Measurements from ENCODE around the gene UTF1. TPM values are rescaled to one million over a fixed set of nuclear protein-coding genes. Genes with fewer than 3 reads are reported as not detected.
A peak's percentile ranks its signal among the peaks of the same experiment; 100 is the strongest.

The UTF1 gene
- total RNA-seq, 1 donor from 2014 or later: not detected

- Histone ChIP-seq H3K4me1 (peaks cover 7% of the 10 kb centered on the region), H3K4me2 (no peak overlapping the region), H3K4me3 (no peak overlapping the region), H3K27me3 (no peaks in the 10 kb centered on the region), H3K9ac (no peak overlapping the region), H3K9me3 (ENCODE audit: low read depth) (no peaks in the 10 kb centered on the region), H3K36me3 (no peaks in the 10 kb centered on the region), H4K20me1 (ENCODE audit: low read depth) (no peaks in the 10 kb centered on the region), H3K27ac (no peak overlapping the region), H3K79me2 (ENCODE audit: low read depth) (no peaks in the 10 kb centered on the region), H3F3A (ENCODE audit: low read depth) (peaks cover 4% of the 10 kb centered on the region), H2AFZ (replicated peaks) (no peak overlapping the region)
- Mint-ChIP-seq H3K4me1 (peaks cover 6% of the 10 kb centered on the region), H3K9me3 (no peaks in the 10 kb centered on the region), H3K4me3 (no peak overlapping the region), H3K27ac (no peak overlapping the region), H3K27me3 (ENCODE audit: insufficient read depth, low read depth) (peaks cover 5% of the 10 kb centered on the region), H3K36me3 (peaks cover 7% of the 10 kb centered on the region)
- DNase-seq (ENCODE audit: low spot score): no peak
- no peak for TF ChIP-seq EZH2phosphoT487 (IDR thresholded peaks at IDR 0.05)
- TF ChIP-seq, protein P1, sequence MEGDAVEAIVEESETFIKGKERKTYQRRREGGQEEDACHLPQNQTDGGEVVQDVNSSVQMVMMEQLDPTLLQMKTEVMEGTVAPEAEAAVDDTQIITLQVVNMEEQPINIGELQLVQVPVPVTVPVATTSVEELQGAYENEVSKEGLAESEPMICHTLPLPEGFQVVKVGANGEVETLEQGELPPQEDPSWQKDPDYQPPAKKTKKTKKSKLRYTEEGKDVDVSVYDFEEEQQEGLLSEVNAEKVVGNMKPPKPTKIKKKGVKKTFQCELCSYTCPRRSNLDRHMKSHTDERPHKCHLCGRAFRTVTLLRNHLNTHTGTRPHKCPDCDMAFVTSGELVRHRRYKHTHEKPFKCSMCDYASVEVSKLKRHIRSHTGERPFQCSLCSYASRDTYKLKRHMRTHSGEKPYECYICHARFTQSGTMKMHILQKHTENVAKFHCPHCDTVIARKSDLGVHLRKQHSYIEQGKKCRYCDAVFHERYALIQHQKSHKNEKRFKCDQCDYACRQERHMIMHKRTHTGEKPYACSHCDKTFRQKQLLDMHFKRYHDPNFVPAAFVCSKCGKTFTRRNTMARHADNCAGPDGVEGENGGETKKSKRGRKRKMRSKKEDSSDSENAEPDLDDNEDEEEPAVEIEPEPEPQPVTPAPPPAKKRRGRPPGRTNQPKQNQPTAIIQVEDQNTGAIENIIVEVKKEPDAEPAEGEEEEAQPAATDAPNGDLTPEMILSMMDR (IDR thresholded peaks at IDR 0.05): no peak
- TF ChIP-seq EZH2 (IDR thresholded peaks at IDR 0.05): no peak
These were observed 47.0 kb upstream of the UTF1 start for GRCh38 chr10:133182791-133183645.

- no peaks in the 10 kb centered on the region for H3K9me3 Mint-ChIP-seq
- H3K79me2 ChIP-seq (ENCODE audit: low read depth): no peaks in the 10 kb centered on the region
- H3F3A ChIP-seq (ENCODE audit: low read depth): no peaks in the 10 kb centered on the region
- no peak for TF ChIP-seq EZH2 (IDR thresholded peaks at IDR 0.05)
- no peak for TF ChIP-seq EZH2phosphoT487 (IDR thresholded peaks at IDR 0.05)
- TF ChIP-seq, protein P1 (IDR thresholded peaks at IDR 0.05): no peak
- no peaks in the 10 kb centered on the region for H3K27me3 ChIP-seq
- H3K27ac ChIP-seq: no peak overlapping the region
- no peak overlapping the region for H3K9ac ChIP-seq
- peaks cover 7% of the 10 kb centered on the region for H3K4me1 ChIP-seq
- H3K4me3 ChIP-seq: no peak overlapping the region
- H3K4me1 Mint-ChIP-seq: peaks cover 6% of the 10 kb centered on the region
- no peak overlapping the region for H3K4me2 ChIP-seq
- H3K27me3 Mint-ChIP-seq (ENCODE audit: insufficient read depth, low read depth): peaks cover 5% of the 10 kb centered on the region
- peaks cover 5% of the 10 kb centered on the region for H3K36me3 Mint-ChIP-seq
- H3K36me3 ChIP-seq: no peaks in the 10 kb centered on the region
- H3K27ac Mint-ChIP-seq: peak overlapping the region; percentile 0
- no peak for DNase-seq (ENCODE audit: low spot score)
- H4K20me1 ChIP-seq (ENCODE audit: low read depth): no peaks in the 10 kb centered on the region
- no peak overlapping the region for H2AFZ ChIP-seq (replicated peaks)
- H3K9me3 ChIP-seq (ENCODE audit: low read depth): no peaks in the 10 kb centered on the region
- peak overlapping the region; percentile 0 for H3K4me3 Mint-ChIP-seq
These were observed 46.2 kb upstream of the UTF1 start for GRCh38 chr10:133183646-133184378.

DNA sequence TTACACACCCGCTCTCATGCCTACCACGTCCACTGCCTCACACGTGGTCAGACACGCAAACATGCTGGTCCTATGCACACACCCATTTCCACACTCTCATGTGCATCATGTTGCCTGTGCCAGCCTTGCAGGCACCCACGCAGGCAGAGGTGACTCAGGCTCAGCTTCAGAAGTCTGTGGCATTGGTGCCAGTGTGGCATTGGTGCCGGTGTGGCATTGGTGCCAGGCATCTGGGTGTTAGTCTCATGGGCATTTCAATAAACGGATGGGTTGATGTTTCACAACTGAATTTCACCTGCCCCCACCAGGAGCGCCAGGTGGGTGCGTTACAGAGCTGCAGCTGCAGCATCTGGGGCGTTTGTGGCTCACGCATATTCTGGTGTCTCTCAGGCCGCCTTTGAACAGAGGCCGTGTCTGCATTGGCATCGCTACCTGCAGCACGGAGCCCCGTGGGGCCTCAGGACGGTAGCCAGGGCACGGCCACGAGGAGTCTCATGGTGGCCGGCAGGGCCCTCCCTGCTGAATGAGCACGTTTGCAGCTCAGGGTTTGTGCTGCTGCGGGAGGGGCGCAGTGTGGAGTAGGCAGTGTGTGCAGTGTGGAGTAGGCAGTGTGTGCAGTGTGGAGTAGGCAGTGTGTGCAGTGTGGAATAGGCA is 45.3 kb upstream of the UTF1 start:
- Mint-ChIP-seq H3K27me3 (ENCODE audit: insufficient read depth, low read depth) (peaks cover 5% of the 10 kb centered on the region), H3K27ac (no peak overlapping the region), H3K4me1 (peaks cover 6% of the 10 kb centered on the region), H3K4me3 (no peak overlapping the region), H3K36me3 (peaks cover 5% of the 10 kb centered on the region), H3K9me3 (no peaks in the 10 kb centered on the region)
- no peaks in the 10 kb centered on the region for H3K79me2 ChIP-seq (ENCODE audit: low read depth)
- no peak overlapping the region for H3K27ac ChIP-seq
- DNase-seq (ENCODE audit: low spot score): no peak
- no peaks in the 10 kb centered on the region for H3K36me3 ChIP-seq
- no peaks in the 10 kb centered on the region for H3F3A ChIP-seq (ENCODE audit: low read depth)
- H3K4me1 ChIP-seq: peaks cover 7% of the 10 kb centered on the region
- no peak overlapping the region for H3K9ac ChIP-seq
- H4K20me1 ChIP-seq (ENCODE audit: low read depth): no peaks in the 10 kb centered on the region
- H3K9me3 ChIP-seq (ENCODE audit: low read depth): no peaks in the 10 kb centered on the region
- no peak overlapping the region for H3K4me2 ChIP-seq
- H2AFZ ChIP-seq (replicated peaks): no peak overlapping the region
- no peak overlapping the region for H3K4me3 ChIP-seq
- TF ChIP-seq EZH2phosphoT487 (IDR thresholded peaks at IDR 0.05): no peak
- no peak for TF ChIP-seq EZH2 (IDR thresholded peaks at IDR 0.05)
- TF ChIP-seq, protein P1 (IDR thresholded peaks at IDR 0.05): no peak
- no peaks in the 10 kb centered on the region for H3K27me3 ChIP-seq
